Measurements from ENCODE around the gene NTN5.

- TF ChIP-seq CTCF (conservative IDR thresholded peaks at IDR 0.05) = no peak
- TF ChIP-seq EZH2 (IDR thresholded peaks at IDR 0.05; ENCODE audit: low read depth) = no peak
Measured at GRCh38 chr19:48616041-48616436, 56.8 kb downstream of the NTN5 start.
